Neural cell (in vitro differentiated cells): ENCODE data around the gene SLC51A. TPM values are rescaled to one million over a fixed set of nuclear protein-coding genes. Genes with fewer than 3 reads are reported as not detected.
"Not testable (repeated sequence)": the region's sequence is repeated elsewhere in the genome, so short reads cannot be mapped to it uniquely, and the experiment has no call there.

Source experiments
- H2AFZ ChIP-seq: fragments of 200-600, 300-800 bp; sonication (generic), shearing (Covaris generic); 2 replicates; pipeline ENCODE4 v1.6.0; 2014; ENCODE audit warnings: low read depth, mild to moderate bottlenecking, antibody characterized with exemption, low read length, moderate library complexity
- H3F3A ChIP-seq: fragments of 200-600 bp; shearing (Covaris generic); 2 replicates; pipeline ENCODE4 v1.6.1; 2016; ENCODE audit warnings: mild to moderate bottlenecking, moderate library complexity, mixed read lengths, antibody characterized with exemption, low read length; ENCODE audit not compliant: insufficient read depth, poor library complexity, severe bottlenecking
- H3K27ac ChIP-seq: fragments of 200-600, 300-800 bp; sonication (generic), shearing (Covaris generic); 2 replicates; pipeline ENCODE4 v1.5.1; 2014; ENCODE audit warnings: mild to moderate bottlenecking, low read length, moderate library complexity
- H3K27me3 ChIP-seq: fragments of 300-800, 200-600 bp; sonication (generic), shearing (Covaris generic); 2 replicates; pipeline ENCODE4 v1.6.0; 2014; ENCODE audit warnings: mild to moderate bottlenecking, low read depth, low read length, moderate library complexity; ENCODE audit not compliant: insufficient read depth
- H3K36me3 ChIP-seq: fragments of 300-800, 200-600 bp; sonication (generic), shearing (Covaris generic); 2 replicates; pipeline ENCODE4 v1.5.1; 2014; ENCODE audit warnings: mild to moderate bottlenecking, antibody characterized with exemption, low read length, moderate library complexity; ENCODE audit not compliant: insufficient read depth
- H3K4me2 ChIP-seq: fragments of 300-800, 200-600 bp; sonication (generic), shearing (Covaris generic); 2 replicates; pipeline ENCODE4 v1.6.0; 2014; ENCODE audit warnings: mild to moderate bottlenecking, low read length
- H3K4me3 ChIP-seq: fragments of 300-800, 200-600 bp; sonication (generic), shearing (Covaris generic); 2 replicates; pipeline ENCODE4 v1.5.1; 2014; ENCODE audit warnings: mild to moderate bottlenecking, low read length, moderate library complexity
- H3K79me2 ChIP-seq: fragments of 200-600 bp; shearing (Covaris generic); replicated peaks from 2 replicates; pipeline ENCODE4 v1.6.0; 2014; ENCODE audit warnings: mild to moderate bottlenecking, low read length, moderate library complexity; ENCODE audit not compliant: insufficient read depth
- H3K9ac ChIP-seq: fragments of 300-800, 200-600 bp; sonication (generic), shearing (Covaris generic); 2 replicates; pipeline ENCODE4 v1.6.1; 2016; ENCODE audit warnings: mild to moderate bottlenecking, low read length, mixed read lengths
- H3K9me2 ChIP-seq: fragments of 200-600 bp; shearing (Covaris generic); 2 replicates; pipeline ENCODE4 v1.6.1; 2016; ENCODE audit warnings: mild to moderate bottlenecking, low read length, mixed read lengths; ENCODE audit not compliant: insufficient read depth
- H3K9me3 ChIP-seq: fragments of 200-600, 300-800 bp; sonication (generic), shearing (Covaris generic); 2 replicates; pipeline ENCODE4 v1.6.1; 2016; ENCODE audit warnings: mild to moderate bottlenecking, mixed run types, low read length, moderate library complexity, mixed read lengths
- H4K20me1 ChIP-seq: fragments of 200-600 bp; shearing (Covaris generic); 2 replicates; pipeline ENCODE4 v1.6.1; 2016; ENCODE audit warnings: mild to moderate bottlenecking, mixed run types; ENCODE audit not compliant: insufficient read depth
- CTCF ChIP-seq: fragments of 450-650 bp; IDR thresholded peaks from 2 replicates; pipeline ENCODE4 v1.5.1; 2014; ENCODE audit warnings: antibody characterized with exemption, mild to moderate bottlenecking, moderate library complexity; ENCODE audit not compliant: poor library complexity, severe bottlenecking
- EP300 ChIP-seq: fragments of 450-650 bp; conservative IDR thresholded peaks from 2 replicates; pipeline ENCODE4 v1.6.1; 2014; ENCODE audit warnings: antibody characterized with exemption, mild to moderate bottlenecking, moderate library complexity; ENCODE audit not compliant: poor library complexity, severe bottlenecking
- EZH2 ChIP-seq: fragments of 200-600, 300-800 bp; shearing (Covaris generic), sonication (generic); IDR thresholded peaks from 2 replicates; pipeline ENCODE4 v1.6.1; 2014; ENCODE audit warnings: antibody characterized with exemption, low read length, borderline replicate concordance, mild to moderate bottlenecking; ENCODE audit not compliant: insufficient read depth, poor library complexity, severe bottlenecking
- MXI1 ChIP-seq: fragments of 450-650 bp; conservative IDR thresholded peaks from 2 replicates; pipeline ENCODE4 v1.6.1; 2014; ENCODE audit warnings: antibody characterized with exemption, mild to moderate bottlenecking; ENCODE audit not compliant: poor library complexity, severe bottlenecking
- POLR2AphosphoS5 ChIP-seq: IDR thresholded peaks from 2 replicates; pipeline ENCODE4 v1.6.1; 2012
- RAD21 ChIP-seq: fragments of 450-650 bp; conservative IDR thresholded peaks from 2 replicates; pipeline ENCODE4 v1.6.1; 2014; ENCODE audit warnings: antibody characterized with exemption, mild to moderate bottlenecking, moderate library complexity
- REST ChIP-seq: IDR thresholded peaks from 2 replicates; pipeline ENCODE4 v1.6.1; 2012; ENCODE audit warnings: borderline replicate concordance
- SMC3 ChIP-seq: fragments of 450-650 bp; conservative IDR thresholded peaks from 2 replicates; pipeline ENCODE4 v1.6.1; 2014; ENCODE audit warnings: antibody characterized with exemption, mild to moderate bottlenecking, moderate library complexity; ENCODE audit not compliant: poor library complexity
- TAF1 ChIP-seq: IDR thresholded peaks from 2 replicates; pipeline ENCODE4 v1.6.1; 2012; ENCODE audit warnings: low read depth
- polyA plus RNA-seq: library from polyadenylated mRNA; depleted of rRNA; stranded (reverse); fragments of >200 nt; gene quantifications from 2 replicates; pipeline ENCODE4 v1.2.3, GENCODE V29; 2014

Gene SLC51A
- polyA plus RNA-seq, 1 donor from 2014 or later, result not detected

GRCh38 chr3:196181127-196181546 is 35.2 kb upstream of the SLC51A start:
- H2AFZ ChIP-seq, result no peak overlapping the region
- no peak overlapping the region for H3K4me3 ChIP-seq
- no peaks in the 10 kb centered on the region for H4K20me1 ChIP-seq
- no peak overlapping the region for H3K4me2 ChIP-seq
- H3F3A ChIP-seq, result no peaks in the 10 kb centered on the region
- no peak overlapping the region for H3K9ac ChIP-seq
- no peaks in the 10 kb centered on the region for H3K27me3 ChIP-seq
- no peak overlapping the region for H3K27ac ChIP-seq
- TF ChIP-seq EP300, result no peak
- TF ChIP-seq SMC3, result no peak
- TF ChIP-seq EZH2, result no peak
- TF ChIP-seq TAF1, result no peak
- no peak for TF ChIP-seq POLR2AphosphoS5
- TF ChIP-seq CTCF, result no peak
- TF ChIP-seq REST, result no peak
- TF ChIP-seq RAD21, result no peak
- TF ChIP-seq MXI1, result no peak
- no peaks in the 10 kb centered on the region for H3K36me3 ChIP-seq
- no peaks in the 10 kb centered on the region for H3K9me2 ChIP-seq
- no peaks in the 10 kb centered on the region for H3K79me2 ChIP-seq
- no peaks in the 10 kb centered on the region for H3K9me3 ChIP-seq

- H3K4me2 ChIP-seq, H4K20me1 ChIP-seq: not testable (repeated sequence)
Observed at GRCh38 chr3:196184169-196184432, 32.2 kb upstream of the SLC51A start.

GRCh38 chr3:196184881-196185280 is 31.5 kb upstream of the SLC51A start:
- Histone ChIP-seq H3K36me3 (no peaks in the 10 kb centered on the region), H3K4me2 (no peak overlapping the region), H3K9ac (no peak overlapping the region), H3K9me2 (no peaks in the 10 kb centered on the region), H3F3A (no peaks in the 10 kb centered on the region), H2AFZ (no peak overlapping the region), H3K79me2 (no peaks in the 10 kb centered on the region), H3K27ac (no peak overlapping the region), H3K27me3 (no peaks in the 10 kb centered on the region), H3K4me3 (no peak overlapping the region), H4K20me1 (no peaks in the 10 kb centered on the region), H3K9me3 (no peaks in the 10 kb centered on the region)
- TF ChIP-seq MXI1 (no peak), RAD21 (no peak), REST (no peak), EZH2 (no peak)

More at GRCh38 chr3:196184169-196184432, 32.2 kb upstream of the SLC51A start:
- H3K9me3 ChIP-seq, H3K4me3 ChIP-seq, H3K36me3 ChIP-seq, H2AFZ ChIP-seq, H3K27ac ChIP-seq, H3F3A ChIP-seq, H3K9me2 ChIP-seq, H3K79me2 ChIP-seq, H3K9ac ChIP-seq, H3K27me3 ChIP-seq: not testable (repeated sequence)
